Measurements from ENCODE around the gene BCAS1. TPM values are rescaled to one million over a fixed set of nuclear protein-coding genes. Genes with fewer than 3 reads are reported as not detected.

The BCAS1 gene
- total RNA-seq, 1 experiment from 2014 or later = 0.16 TPM

DNA sequence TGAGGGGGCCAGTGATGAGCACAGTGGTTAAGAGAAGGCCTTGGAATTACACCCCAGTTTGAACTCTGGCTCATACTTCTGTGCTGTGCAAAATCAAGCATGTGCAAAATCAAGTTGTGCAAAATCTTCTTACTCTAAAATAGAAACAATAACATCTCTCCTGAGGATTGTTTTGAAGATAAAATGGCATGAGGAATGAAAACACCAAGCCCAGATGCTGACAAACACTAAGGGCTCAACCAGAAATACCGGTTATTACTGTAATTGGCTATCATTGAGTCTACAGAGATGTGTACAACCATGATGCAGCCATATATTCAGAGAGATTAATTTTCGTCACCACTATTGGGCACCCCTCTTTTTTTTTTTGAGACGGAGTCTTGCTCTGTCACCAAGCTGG lies 5.9 kb upstream of the BCAS1 start:
- DNase-seq = no peak
- Histone ChIP-seq H3K9me3 (replicated peaks) (no peaks in the 10 kb centered on the region), H3K4me3 (no peak overlapping the region), H3K27me3 (no peaks in the 10 kb centered on the region), H3K36me3 (no peaks in the 10 kb centered on the region), H3K27ac (no peak overlapping the region), H3K4me1 (no peaks in the 10 kb centered on the region)

DNA sequence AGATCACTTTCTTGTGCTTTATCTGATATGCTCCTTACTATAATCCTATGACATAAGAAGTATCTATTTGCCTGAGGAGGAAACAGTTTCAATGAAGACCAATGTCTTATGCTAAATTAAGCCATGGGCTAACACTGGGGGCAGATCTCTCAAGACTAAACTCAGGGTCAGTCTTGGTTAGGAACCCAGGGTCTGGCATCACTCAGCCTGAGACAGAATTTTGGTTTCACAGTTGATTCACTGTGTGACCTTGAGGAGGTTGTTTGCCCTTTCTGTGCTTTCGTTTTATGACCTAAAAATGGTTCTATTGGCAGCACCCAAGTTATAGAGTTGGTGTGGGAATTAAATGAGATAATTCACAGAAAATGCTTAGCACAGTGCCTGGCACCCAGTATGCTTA lies 4.9 kb upstream of the BCAS1 start:
- Histone ChIP-seq H3K27ac (no peak overlapping the region), H3K27me3 (no peaks in the 10 kb centered on the region), H3K4me3 (no peak overlapping the region), H3K4me1 (no peaks in the 10 kb centered on the region), H3K9me3 (replicated peaks) (no peaks in the 10 kb centered on the region), H3K36me3 (no peaks in the 10 kb centered on the region)
- DNase-seq = no peak

DNA sequence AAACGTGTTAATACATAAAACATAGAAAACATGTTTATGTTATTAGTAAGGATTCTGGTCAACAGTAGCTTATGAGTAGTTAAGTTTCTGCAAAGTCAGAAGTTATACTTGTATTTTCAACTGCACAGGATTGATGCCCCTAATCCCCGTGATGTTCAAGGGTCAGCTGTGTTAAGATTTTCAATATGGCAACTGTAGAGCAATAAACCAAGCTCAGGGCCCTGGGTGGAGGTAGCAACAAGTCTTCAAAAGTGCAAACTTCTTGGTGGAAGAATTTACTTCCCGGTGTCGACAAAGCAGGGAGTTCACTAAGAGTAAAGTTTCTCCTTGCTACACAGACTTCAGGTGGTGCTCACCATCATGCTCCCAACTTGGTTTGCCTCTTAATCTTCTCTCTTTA lies 4.1 kb upstream of the BCAS1 start:
- Histone ChIP-seq H3K4me1 (no peaks in the 10 kb centered on the region), H3K36me3 (no peaks in the 10 kb centered on the region), H3K9me3 (replicated peaks) (no peaks in the 10 kb centered on the region), H3K27ac (no peak overlapping the region), H3K27me3 (peaks cover 6% of the 10 kb centered on the region), H3K4me3 (no peak overlapping the region)
- DNase-seq = no peak

DNA sequence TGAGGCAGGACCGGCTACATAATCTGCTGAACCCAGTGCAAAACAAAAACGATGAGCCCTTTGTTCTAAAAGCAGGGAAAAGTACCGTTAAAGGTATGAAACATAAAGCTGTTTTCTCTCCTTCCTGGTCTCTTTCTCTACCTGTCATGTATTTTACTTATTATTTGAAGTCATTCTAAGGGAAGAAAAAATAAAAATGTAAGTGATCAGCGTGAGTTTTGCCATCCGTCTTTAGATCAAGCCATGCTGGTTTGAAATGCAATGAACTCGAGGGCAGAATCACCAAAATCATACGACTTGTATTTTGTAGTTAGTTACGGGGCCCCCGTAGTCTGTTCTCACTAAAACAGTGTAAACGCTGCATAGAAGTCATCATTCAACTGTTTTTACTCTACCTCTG lies 2.9 kb upstream of the BCAS1 start:
- Histone ChIP-seq H3K36me3 (no peaks in the 10 kb centered on the region), H3K4me3 (no peak overlapping the region), H3K27ac (no peak overlapping the region), H3K27me3 (peaks cover 17% of the 10 kb centered on the region), H3K4me1 (no peaks in the 10 kb centered on the region), H3K9me3 (replicated peaks) (no peaks in the 10 kb centered on the region)
- DNase-seq = no peak

DNA sequence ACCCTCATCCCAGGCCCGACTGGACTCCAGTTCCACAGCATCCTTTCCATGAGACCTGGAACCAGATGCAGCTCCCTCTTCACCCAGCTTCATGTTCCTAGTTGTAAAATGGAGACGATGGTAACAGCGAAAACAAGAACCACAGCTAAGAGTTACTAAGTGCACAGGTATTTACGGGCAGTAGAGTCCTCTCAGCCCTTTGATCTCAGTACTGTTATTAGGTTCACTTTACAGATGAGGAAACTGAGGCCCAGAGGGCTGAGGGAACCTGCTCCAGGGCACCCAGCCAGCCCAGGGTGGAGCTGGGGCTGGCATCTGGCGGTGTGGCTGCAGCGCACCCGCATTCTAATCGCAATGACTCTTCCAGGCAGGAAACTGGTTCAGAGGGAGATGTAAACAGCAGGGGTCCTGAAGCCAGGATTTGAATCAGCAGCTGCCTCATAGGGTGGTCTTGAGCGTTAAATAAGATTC lies 858 bp downstream of the BCAS1 start:
- no peak overlapping the region for H3K27ac ChIP-seq
- no peak for DNase-seq
- H3K36me3 ChIP-seq = no peaks in the 10 kb centered on the region
- peaks cover 21% of the 10 kb centered on the region for H3K27me3 ChIP-seq
- H3K4me1 ChIP-seq = no peaks in the 10 kb centered on the region
- H3K4me3 ChIP-seq = no peak overlapping the region
- H3K9me3 ChIP-seq (replicated peaks) = no peaks in the 10 kb centered on the region

DNA sequence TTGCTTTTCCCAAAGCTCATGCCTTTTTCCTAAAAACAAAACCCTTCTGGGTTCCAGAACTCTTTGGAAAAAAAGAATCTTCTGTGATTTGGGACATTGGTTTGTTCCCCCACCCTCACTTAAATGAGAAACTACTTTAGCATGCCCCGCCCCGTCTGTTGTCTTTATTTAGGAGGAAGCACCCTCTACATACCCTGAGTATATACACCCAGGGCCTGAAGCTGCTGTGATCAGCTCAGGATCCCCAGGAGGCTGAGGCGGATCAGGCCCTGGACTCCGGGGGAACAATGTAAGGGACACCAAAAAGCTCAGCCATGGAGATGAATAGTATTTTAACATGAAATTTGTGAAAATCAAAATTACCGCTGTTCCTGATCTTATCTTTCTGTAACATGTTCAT lies 1.4 kb downstream of the BCAS1 start:
- Histone ChIP-seq H3K9me3 (replicated peaks) (no peaks in the 10 kb centered on the region), H3K36me3 (no peaks in the 10 kb centered on the region), H3K4me3 (no peak overlapping the region), H3K27ac (no peak overlapping the region), H3K4me1 (no peaks in the 10 kb centered on the region), H3K27me3 (peaks cover 21% of the 10 kb centered on the region)
- DNase-seq = no peak

DNA sequence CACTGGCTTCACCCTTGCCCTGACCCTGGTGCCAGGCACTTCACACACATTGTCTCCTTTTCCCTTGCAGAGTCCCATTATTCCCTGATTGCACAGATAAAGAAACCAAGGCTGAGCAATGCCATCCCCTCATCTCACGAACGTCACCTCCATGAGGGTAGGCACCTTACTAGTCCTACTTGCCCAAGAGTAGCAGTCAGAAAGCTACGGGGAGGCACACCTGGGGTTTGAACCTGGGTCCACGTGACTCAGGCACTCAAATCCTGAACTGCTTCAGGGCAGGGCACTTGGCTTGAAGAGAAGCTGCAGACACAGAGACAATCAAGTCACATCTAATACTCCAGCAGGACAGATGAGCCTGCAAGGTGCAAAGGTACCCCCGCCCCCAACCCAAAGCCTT lies 1.9 kb downstream of the BCAS1 start:
- Histone ChIP-seq H3K36me3 (no peaks in the 10 kb centered on the region), H3K4me1 (no peaks in the 10 kb centered on the region), H3K27ac (no peak overlapping the region), H3K27me3 (peaks cover 21% of the 10 kb centered on the region), H3K9me3 (replicated peaks) (no peaks in the 10 kb centered on the region), H3K4me3 (no peak overlapping the region)
- DNase-seq = no peak

DNA sequence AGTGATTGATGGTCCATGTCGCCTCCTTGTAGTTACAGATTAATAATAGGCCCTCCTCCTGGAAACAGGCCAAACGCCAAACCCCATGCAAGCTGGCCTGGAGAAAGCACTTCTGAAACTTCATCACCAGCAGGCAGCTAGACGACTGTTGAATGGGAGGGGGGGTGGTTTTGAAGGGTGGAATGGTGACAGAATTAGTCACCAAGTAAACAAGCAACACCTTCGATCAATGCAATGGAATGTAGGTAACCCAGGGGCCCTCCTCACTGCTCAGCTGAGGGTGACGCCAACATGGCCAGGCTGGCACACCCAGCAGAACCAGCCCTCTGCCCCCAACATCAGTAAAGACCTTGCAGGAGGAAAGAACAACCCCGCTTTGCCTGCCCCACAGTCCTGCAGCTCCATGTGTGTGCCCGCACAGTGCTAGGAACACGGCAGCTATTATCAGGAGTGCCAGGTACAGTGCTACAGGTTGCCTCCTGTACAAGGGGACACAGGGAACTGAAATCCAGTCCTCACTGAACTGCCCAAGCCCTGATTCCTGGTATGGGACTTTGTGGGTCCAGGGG lies 2.7 kb downstream of the BCAS1 start:
- Histone ChIP-seq H3K4me3 (no peak overlapping the region), H3K4me1 (no peaks in the 10 kb centered on the region), H3K9me3 (replicated peaks) (no peaks in the 10 kb centered on the region), H3K36me3 (no peaks in the 10 kb centered on the region), H3K27ac (no peak overlapping the region), H3K27me3 (peaks cover 21% of the 10 kb centered on the region)
- DNase-seq = no peak

DNA sequence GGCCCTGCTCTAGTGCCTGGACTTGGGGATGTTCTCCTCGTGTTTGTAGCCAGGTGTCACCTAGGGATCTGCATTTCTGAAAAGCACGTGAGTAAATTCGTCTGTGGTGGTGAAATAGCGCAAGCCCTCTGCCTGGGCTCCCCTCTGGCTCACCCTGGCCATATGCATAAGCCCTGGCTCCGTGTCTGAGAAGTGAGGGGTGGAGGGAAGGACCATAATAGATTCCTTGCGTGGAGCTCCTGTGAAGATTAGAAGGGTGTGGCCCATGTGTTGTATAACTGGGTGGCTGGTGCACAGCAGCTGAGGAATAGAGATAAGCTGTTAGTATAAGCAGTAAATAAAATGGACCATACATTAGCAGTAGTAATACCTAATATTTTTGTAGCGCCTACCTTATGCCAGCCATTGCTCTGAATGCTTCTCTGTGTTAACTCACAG lies 4.8 kb downstream of the BCAS1 start:
- no peak for DNase-seq
- Histone ChIP-seq H3K27ac (no peak overlapping the region), H3K9me3 (replicated peaks) (no peaks in the 10 kb centered on the region), H3K4me1 (no peaks in the 10 kb centered on the region), H3K27me3 (peaks cover 21% of the 10 kb centered on the region), H3K4me3 (no peak overlapping the region), H3K36me3 (no peaks in the 10 kb centered on the region)

DNA sequence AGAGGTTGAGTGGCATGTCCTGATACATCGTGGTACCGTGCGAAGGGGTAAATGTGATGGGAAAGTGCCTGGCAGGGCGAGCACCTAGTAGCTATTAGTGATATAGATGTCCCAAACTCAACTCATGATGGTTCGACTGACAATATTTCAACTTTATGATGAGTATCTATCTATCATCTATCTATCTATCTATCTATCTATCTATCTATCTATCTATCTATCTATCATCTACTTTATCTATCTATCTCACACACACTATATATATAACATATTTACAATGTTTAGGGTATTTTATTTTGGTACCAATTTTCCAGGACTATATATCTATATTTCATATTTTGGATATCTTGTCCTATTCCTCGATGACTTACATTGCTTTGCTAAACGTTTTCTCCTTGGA lies 5.5 kb downstream of the BCAS1 start:
- Histone ChIP-seq H3K27ac (no peak overlapping the region), H3K27me3 (peaks cover 19% of the 10 kb centered on the region)

DNA sequence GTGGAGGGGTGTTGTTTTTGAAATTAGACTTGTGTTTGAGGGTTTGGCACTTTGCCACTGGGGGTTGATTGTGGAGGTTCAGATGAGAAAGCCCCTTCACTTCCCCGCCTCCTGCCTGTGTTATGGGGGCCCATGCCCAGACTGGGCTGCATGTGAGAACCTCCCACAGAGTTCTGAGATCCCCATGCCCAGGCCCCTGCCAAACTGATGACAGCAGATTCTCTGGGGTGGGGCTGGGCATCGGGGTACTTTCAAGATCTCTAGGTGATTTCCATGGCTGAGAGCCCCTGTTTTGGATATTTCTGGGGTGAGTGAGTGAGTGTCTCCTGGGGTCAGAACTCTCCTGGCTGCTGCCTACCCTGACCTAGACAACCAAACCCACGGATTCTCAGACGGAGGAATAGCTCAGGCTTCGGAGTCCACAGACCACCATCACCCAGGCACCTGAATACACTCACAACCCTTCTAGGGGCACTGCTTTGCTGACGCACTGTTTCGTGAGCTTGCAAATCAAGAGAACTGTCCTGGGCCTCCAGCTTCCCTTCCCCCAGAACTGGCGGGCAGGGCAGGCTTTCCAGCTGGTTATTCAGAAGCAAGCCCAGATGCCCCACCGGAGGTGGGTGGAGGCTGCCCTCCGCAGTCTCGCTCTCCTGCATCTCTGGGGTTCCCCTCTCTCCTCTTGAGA lies 6.3 kb downstream of the BCAS1 start:
- DNase-seq = no peak
- Histone ChIP-seq H3K27ac (no peak overlapping the region), H3K4me3 (no peak overlapping the region), H3K36me3 (no peaks in the 10 kb centered on the region), H3K27me3 (peaks cover 11% of the 10 kb centered on the region), H3K4me1 (no peaks in the 10 kb centered on the region), H3K9me3 (replicated peaks) (no peaks in the 10 kb centered on the region)

More for the DNA sequence above, 5.5 kb downstream of the BCAS1 start:
- Histone ChIP-seq H3K36me3 (no peaks in the 10 kb centered on the region), H3K9me3 (replicated peaks) (no peaks in the 10 kb centered on the region), H3K4me3 (no peak overlapping the region), H3K4me1 (no peaks in the 10 kb centered on the region)
- DNase-seq = no peak

DNA sequence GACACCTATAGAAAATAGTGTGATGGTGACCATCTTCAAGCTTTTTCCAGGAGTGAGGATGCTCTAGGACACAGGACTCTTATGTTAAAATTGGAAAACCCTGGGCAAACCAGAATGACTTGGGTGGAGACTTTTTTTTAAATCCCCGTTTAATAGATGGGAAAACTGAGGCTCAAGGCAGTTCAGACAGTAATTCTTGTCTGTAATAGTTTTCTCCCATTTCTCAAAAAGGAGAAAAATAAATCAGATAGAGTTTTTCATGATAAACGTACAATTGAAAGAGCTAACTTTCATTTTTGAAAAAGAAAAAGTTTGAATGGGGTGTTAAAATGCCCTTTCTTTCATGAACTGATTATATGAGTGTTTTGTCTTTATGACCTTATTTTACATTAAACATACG lies 6.8 kb downstream of the BCAS1 start:
- no peaks in the 10 kb centered on the region for H3K4me1 ChIP-seq
- peaks cover 6% of the 10 kb centered on the region; the same call in 1 of the 2 replicates for H3K27me3 ChIP-seq
- no peaks in the 10 kb centered on the region for H3K36me3 ChIP-seq
- no peak overlapping the region for H3K4me3 ChIP-seq
- no peak for DNase-seq
- H3K27ac ChIP-seq = no peak overlapping the region
- no peaks in the 10 kb centered on the region for H3K9me3 ChIP-seq (replicated peaks)

DNA sequence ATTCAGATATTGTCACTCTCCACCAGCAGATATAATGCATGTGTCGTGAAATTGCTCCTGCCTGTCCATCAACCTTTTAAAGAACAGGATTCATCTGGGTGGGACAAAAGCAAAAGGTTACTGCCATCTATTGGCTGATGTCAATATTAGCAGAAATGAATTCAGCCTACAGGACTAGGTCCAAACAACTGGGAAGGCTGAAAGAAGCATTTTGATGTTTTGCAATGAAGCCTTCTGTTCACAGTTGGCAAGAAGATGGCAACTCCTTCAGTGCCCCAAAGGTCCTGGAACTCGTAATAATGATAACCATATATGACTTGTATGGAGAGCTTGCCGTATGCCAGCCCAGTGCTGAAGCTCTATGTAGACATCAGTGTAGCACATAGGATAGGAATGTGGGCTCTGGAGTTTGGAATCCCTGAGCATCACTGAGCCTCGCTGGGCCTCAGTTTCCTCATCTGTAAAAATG lies 7.5 kb downstream of the BCAS1 start:
- no peak overlapping the region for H3K4me3 ChIP-seq
- no peak overlapping the region for H3K27ac ChIP-seq
- H3K9me3 ChIP-seq (replicated peaks) = no peaks in the 10 kb centered on the region
- DNase-seq = peak in 1 of 2 experiments; percentile 72
- H3K27me3 ChIP-seq = peaks cover 3% of the 10 kb centered on the region; the same call in 1 of the 2 replicates
- no peaks in the 10 kb centered on the region for H3K36me3 ChIP-seq
- no peaks in the 10 kb centered on the region for H3K4me1 ChIP-seq

DNA sequence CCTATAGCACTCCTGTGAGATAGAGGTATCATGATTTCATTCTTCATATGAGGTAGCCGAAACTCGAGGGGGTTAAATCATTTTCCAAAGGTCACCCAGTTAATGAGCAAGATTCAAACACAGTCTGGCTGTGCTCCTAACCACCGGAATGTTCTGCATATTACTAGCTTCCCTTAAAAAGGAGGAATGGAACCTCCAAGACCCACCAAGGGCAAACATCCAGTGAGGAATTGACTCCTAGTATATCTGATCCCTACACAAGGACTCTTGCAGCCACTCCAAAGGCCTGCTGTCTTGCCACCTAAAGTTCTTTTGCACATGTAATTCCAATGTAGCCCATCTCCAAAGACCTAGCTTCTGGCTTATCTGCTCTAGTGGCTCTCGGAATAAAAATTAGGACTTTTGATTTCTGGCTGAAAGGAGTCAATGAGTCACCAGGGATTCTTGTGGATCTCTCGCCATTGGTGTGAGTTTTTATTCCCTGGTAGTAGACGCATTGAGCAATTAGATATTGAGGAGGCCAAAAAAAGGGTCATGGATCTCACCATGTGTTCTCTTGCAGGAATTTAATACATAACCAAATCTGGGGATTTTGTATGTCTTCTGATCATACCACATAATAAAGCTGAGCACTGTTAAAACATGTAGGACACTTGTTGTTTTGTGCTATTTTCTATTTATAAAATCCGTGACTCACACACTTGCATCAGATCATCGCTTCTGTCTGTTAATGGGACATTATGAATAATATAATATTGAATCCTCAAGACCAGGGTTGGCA lies 9.1 kb downstream of the BCAS1 start:
- Histone ChIP-seq H3K36me3 (no peaks in the 10 kb centered on the region), H3K9me3 (replicated peaks) (no peaks in the 10 kb centered on the region), H3K4me3 (no peak overlapping the region), H3K27me3 (peaks cover 3% of the 10 kb centered on the region; the same call in 1 of the 2 replicates), H3K27ac (no peak overlapping the region), H3K4me1 (no peaks in the 10 kb centered on the region)
- DNase-seq = no peak

DNA sequence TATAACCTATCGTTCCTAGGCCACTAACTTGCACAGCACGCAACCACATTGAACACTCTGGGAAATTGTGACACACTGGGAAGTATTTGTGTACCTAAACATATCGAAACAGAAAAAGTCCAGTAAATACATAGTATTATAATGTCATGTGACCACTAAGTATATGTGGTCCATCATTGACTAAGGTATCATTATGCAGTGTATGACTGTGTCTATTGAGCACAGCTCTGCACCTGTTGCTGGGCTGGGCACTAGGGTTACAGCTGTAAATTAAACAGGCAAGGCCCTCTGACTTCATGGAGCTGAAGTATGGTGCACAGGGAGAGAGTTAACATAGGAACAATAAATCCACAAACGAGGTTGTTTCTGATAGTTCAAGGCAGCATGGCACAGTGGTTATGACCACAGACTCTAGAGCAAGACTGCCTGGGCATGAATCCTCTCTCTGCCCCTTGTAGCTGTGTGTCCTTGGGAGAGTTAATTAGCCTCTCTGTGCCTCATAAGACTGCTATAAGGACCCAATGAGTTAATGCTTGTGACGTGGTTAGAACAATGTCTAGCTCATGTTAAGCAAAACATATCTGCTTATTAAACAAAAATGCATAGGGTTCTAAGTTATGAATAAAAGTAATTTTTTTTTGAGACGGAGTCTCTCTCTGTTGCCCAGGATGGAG lies 10.6 kb downstream of the BCAS1 start:
- peak in 1 of 2 experiments; percentile 27 for DNase-seq
- H3K9me3 ChIP-seq (replicated peaks) = no peaks in the 10 kb centered on the region
- no peaks in the 10 kb centered on the region for H3K36me3 ChIP-seq
- H3K27ac ChIP-seq = no peak overlapping the region
- H3K27me3 ChIP-seq = no peaks in the 10 kb centered on the region
- H3K4me3 ChIP-seq = no peak overlapping the region
- no peaks in the 10 kb centered on the region for H3K4me1 ChIP-seq
